ENCODE data around the gene MMADHC.

Gene MMADHC

DNA sequence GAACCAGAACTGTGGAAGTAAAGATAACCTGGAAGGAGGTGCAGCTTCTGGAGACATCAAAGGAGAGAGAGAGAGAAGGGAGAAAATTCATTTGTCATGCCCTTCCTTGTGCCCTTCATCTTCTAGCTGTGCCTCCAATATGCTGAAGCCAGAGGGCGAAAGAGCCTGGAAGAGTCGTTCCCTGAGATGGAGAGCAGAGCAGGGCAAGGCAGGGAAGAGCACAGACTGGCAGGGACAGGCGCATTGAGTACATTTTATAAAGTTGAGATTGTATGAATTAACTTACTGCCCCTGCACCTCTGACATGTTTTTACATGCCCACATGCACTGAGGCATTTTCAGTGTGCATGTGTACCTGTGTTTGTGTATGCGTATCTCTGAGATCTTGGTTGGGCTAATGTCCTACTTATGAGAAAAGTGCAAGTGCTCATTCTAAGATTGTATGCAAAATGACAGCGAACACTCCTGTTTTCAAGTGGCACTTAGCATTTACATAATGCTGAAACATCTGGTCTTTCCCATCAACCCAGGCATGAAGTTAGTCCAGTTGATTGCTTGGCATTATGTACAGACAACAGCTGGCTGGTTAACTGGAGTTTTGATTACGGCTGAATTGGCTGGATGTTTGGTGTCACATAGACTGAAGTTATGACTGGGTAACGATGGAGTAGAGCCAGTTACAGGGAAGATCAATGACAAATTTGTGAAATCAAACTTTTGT is 23.7 kb upstream of the MMADHC start:
- TF ChIP-seq, protein P1, sequence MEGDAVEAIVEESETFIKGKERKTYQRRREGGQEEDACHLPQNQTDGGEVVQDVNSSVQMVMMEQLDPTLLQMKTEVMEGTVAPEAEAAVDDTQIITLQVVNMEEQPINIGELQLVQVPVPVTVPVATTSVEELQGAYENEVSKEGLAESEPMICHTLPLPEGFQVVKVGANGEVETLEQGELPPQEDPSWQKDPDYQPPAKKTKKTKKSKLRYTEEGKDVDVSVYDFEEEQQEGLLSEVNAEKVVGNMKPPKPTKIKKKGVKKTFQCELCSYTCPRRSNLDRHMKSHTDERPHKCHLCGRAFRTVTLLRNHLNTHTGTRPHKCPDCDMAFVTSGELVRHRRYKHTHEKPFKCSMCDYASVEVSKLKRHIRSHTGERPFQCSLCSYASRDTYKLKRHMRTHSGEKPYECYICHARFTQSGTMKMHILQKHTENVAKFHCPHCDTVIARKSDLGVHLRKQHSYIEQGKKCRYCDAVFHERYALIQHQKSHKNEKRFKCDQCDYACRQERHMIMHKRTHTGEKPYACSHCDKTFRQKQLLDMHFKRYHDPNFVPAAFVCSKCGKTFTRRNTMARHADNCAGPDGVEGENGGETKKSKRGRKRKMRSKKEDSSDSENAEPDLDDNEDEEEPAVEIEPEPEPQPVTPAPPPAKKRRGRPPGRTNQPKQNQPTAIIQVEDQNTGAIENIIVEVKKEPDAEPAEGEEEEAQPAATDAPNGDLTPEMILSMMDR (IDR thresholded peaks at IDR 0.05; ENCODE audit: insufficient read depth, low read length, poor library complexity, severe bottlenecking) = no peak
- no peak for TF ChIP-seq EZH2phosphoT487 (conservative IDR thresholded peaks at IDR 0.05; ENCODE audit: low read length)
- Histone ChIP-seq H3K79me2 (ENCODE audit: insufficient read depth, low read length) (no peaks in the 10 kb centered on the region), H3F3A (ENCODE audit: insufficient read depth) (no peaks in the 10 kb centered on the region), H3K4me2 (ENCODE audit: low read depth, low read length, poor library complexity, severe bottlenecking) (no peak overlapping the region), H3K9me3 (ENCODE audit: insufficient read depth, low read length) (no peaks in the 10 kb centered on the region), H3K36me3 (ENCODE audit: low read length) (no peaks in the 10 kb centered on the region), H2AFZ (ENCODE audit: low read depth, low read length, severe bottlenecking) (no peak overlapping the region), H3K4me3 (ENCODE audit: insufficient read depth, low read length, poor library complexity, severe bottlenecking) (no peak overlapping the region), H3K9me2 (replicated peaks; ENCODE audit: insufficient read depth, low read length) (no peaks in the 10 kb centered on the region), H3K9ac (ENCODE audit: low read length) (no peak overlapping the region), H3K27me3 (ENCODE audit: low read length) (no peaks in the 10 kb centered on the region), H3K27ac (ENCODE audit: low read depth, low read length) (no peak overlapping the region), H4K20me1 (ENCODE audit: low read depth, low read length) (no peaks in the 10 kb centered on the region)

DNA sequence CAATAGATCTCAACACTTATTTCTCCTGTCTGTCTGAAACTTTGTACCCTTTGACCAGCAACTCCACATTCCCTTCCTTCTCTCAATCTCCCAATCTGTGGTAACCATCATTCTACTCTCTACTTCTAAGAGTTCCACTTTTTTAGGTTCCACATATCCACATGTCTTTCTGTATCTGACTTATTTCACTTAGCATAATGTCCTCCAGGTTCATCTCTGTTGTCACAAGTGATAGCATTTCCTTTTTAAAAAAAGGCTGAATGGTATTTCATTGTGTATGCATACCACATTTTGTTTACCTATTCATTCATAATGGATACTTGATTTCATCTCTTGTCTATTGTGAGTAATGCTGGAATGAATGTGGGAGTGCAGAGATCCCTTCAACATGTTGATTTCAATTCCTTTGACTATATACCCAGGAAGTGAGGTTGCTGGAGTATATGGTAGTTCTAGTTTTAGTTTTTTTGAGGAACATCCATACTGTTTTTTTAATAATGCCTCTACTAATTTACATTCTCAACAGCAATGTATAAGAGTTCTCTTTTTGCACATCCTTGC is 18.8 kb upstream of the MMADHC start:
- H3K36me3 ChIP-seq (ENCODE audit: low read length) = no peaks in the 10 kb centered on the region
- H3K9me2 ChIP-seq (replicated peaks; ENCODE audit: insufficient read depth, low read length) = no peaks in the 10 kb centered on the region; the same call in 1 of the 2 replicates
- no peaks in the 10 kb centered on the region for H3K27me3 ChIP-seq (ENCODE audit: low read length)
- no peaks in the 10 kb centered on the region; the same call in 1 of the 2 replicates for H3K9me3 ChIP-seq (ENCODE audit: insufficient read depth, low read length)
- no peak overlapping the region for H3K27ac ChIP-seq (ENCODE audit: low read depth, low read length)
- H3K9ac ChIP-seq (ENCODE audit: low read length) = no peak overlapping the region
- H3K79me2 ChIP-seq (ENCODE audit: insufficient read depth, low read length) = no peaks in the 10 kb centered on the region
- H4K20me1 ChIP-seq (ENCODE audit: low read depth, low read length) = no peaks in the 10 kb centered on the region
- H3K4me2 ChIP-seq (ENCODE audit: low read depth, low read length, poor library complexity, severe bottlenecking) = no peak overlapping the region
- no peak for TF ChIP-seq EZH2phosphoT487 (conservative IDR thresholded peaks at IDR 0.05; ENCODE audit: low read length)
- TF ChIP-seq, protein P1 (IDR thresholded peaks at IDR 0.05; ENCODE audit: insufficient read depth, low read length, poor library complexity, severe bottlenecking) = no peak
- no peak overlapping the region for H3K4me3 ChIP-seq (ENCODE audit: insufficient read depth, low read length, poor library complexity, severe bottlenecking)
- no peaks in the 10 kb centered on the region for H3F3A ChIP-seq (ENCODE audit: insufficient read depth)
- no peak overlapping the region for H2AFZ ChIP-seq (ENCODE audit: low read depth, low read length, severe bottlenecking)

DNA sequence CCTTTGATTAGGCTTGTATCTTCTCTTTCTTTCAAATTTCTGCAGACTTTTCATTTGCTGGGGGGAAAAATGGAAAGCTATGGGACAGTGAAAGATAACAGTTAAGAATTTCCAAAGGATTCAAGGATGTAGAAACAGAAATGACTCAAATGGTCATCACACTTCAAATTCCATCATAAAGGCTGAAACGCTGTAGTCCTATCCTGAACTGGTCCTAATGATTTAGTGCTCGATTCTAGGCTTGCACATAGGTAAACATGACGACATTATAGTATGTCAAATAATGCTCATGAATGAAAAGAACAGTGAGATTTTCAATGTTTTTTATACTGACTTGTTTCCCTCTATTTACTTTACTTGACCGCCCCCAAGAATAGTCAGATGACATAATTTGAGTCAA is 15.7 kb upstream of the MMADHC start:
- H3K27ac ChIP-seq (ENCODE audit: low read depth, low read length) = no peak overlapping the region
- no peaks in the 10 kb centered on the region for H3K79me2 ChIP-seq (ENCODE audit: insufficient read depth, low read length)
- no peak overlapping the region for H3K4me2 ChIP-seq (ENCODE audit: low read depth, low read length, poor library complexity, severe bottlenecking)
- no peaks in the 10 kb centered on the region for H3F3A ChIP-seq (ENCODE audit: insufficient read depth)
- H3K27me3 ChIP-seq (ENCODE audit: low read length) = no peaks in the 10 kb centered on the region; the same call in 1 of the 2 replicates
- TF ChIP-seq, protein P1 (IDR thresholded peaks at IDR 0.05; ENCODE audit: insufficient read depth, low read length, poor library complexity, severe bottlenecking) = no peak
- TF ChIP-seq EZH2phosphoT487 (conservative IDR thresholded peaks at IDR 0.05; ENCODE audit: low read length) = no peak
- no peak overlapping the region for H3K9ac ChIP-seq (ENCODE audit: low read length)
- no peak overlapping the region for H3K4me3 ChIP-seq (ENCODE audit: insufficient read depth, low read length, poor library complexity, severe bottlenecking)
- H3K9me3 ChIP-seq (ENCODE audit: insufficient read depth, low read length) = no peaks in the 10 kb centered on the region; the same call in 1 of the 2 replicates
- no peaks in the 10 kb centered on the region; the same call in 1 of the 2 replicates for H3K9me2 ChIP-seq (replicated peaks; ENCODE audit: insufficient read depth, low read length)
- no peak overlapping the region for H2AFZ ChIP-seq (ENCODE audit: low read depth, low read length, severe bottlenecking)
- no peaks in the 10 kb centered on the region for H4K20me1 ChIP-seq (ENCODE audit: low read depth, low read length)
- no peaks in the 10 kb centered on the region for H3K36me3 ChIP-seq (ENCODE audit: low read length)
